ENCODE data around the gene ELL2.

- no peak for TF ChIP-seq SP1 (CRISPR knock-in tag; conservative IDR thresholded peaks at IDR 0.05)
- TF ChIP-seq USF2 (CRISPR knock-in tag; IDR thresholded peaks at IDR 0.05) = no peak
- TF ChIP-seq CTCF (IDR thresholded peaks at IDR 0.05) = no peak
- TF ChIP-seq USF1 (CRISPR knock-in tag; IDR thresholded peaks at IDR 0.05) = no peak
Measured at GRCh38 chr5:95963650-95964410, 2.2 kb upstream of the ELL2 start.
